HepG2 (cell line): ENCODE data around the gene CD4. TPM values are rescaled to one million over a fixed set of nuclear protein-coding genes. Genes with fewer than 3 reads are reported as not detected.

Experiments
- ATAC-seq: fragments of 200-7000 bp; cut with Tn5 transposase; 3 replicates; pipeline ENCODE4 v1.9.1; 2020; ENCODE audit warnings: mild to moderate bottlenecking, moderate library complexity
- BruUV-seq: library from RNA; stranded (reverse); fragments of 400-500 nt; replicated peaks from 2 replicates; lab custom pipeline; 2021; lab: Mats Ljungman, UMichigan
- CTCF ChIA-PET: fragments of 300-600 bp; formaldehyde crosslinking; extraction: SDS; loops from one replicate; lab custom pipeline; 2021; ENCODE audit warnings: low total read pairs, inconsistent platforms, low intra/inter-chr PET ratio; lab: Yijun Ruan, JAX
- POLR2A ChIA-PET: fragments of 350-600 bp; sonication (Branson Sonifier 250); formaldehyde crosslinking; loops from one replicate; lab custom pipeline; 2020; ENCODE audit warnings: antibody characterized with exemption, inconsistent platforms; lab: Yijun Ruan, JAX
- DNase-seq: peaks from one replicate; pipeline ENCODE4 v3.0.0-alpha.2; 2015; ENCODE audit warnings: low spot score
- FAIRE-seq: peaks from 3 replicates; lab custom pipeline; 2011; peaks lifted over from hg19 to GRCh38; lab: Jason Lieb, UNC
- H2AFZ ChIP-seq: one replicate; pipeline ENCODE4 v1.6.1; 2011; ENCODE audit warnings: low read length, inconsistent platforms
- H3K27ac ChIP-seq: fragments of 300-600 bp; 3 replicates; pipeline ENCODE4 v1.8.0; 2011; ENCODE audit warnings: mixed run types, mild to moderate bottlenecking, mixed read lengths, low read length, inconsistent platforms; ENCODE audit not compliant: insufficient read depth; ENCODE audit errors: extremely low read length
- H3K27me3 ChIP-seq, 2 experiments: fragments of 200-600 bp in 1 of 2; 2 replicates in 1 of 2; 3 replicates in 1 of 2; pipeline versions ENCODE4 v1.6.0 to v1.8.0; 2011; ENCODE audit warnings: low read length in 2 of 2, mild to moderate bottlenecking in 2 of 2, moderate library complexity in 2 of 2, inconsistent platforms in 1 of 2; ENCODE audit not compliant: insufficient read depth in 2 of 2, control insufficient read depth in 1 of 2
- H3K36me3 ChIP-seq, 2 experiments: fragments of 200-600 bp in 1 of 2; replicated peaks in 1 of 2; 2 replicates in 1 of 2; 3 replicates in 1 of 2; pipeline versions ENCODE4 v1.5.1 to v1.8.0; 2011; ENCODE audit warnings: low read length in 2 of 2, inconsistent platforms in 1 of 2; ENCODE audit not compliant: insufficient read depth in 2 of 2, control insufficient read depth in 1 of 2
- H3K4me1 ChIP-seq: 2 replicates; pipeline ENCODE4 v1.5.1; 2012; ENCODE audit warnings: low read length, inconsistent platforms; ENCODE audit not compliant: insufficient read depth
- H3K4me2 ChIP-seq: 2 replicates; pipeline ENCODE4 v1.6.0; 2011; ENCODE audit warnings: low read depth, low read length, inconsistent platforms
- H3K4me3 ChIP-seq, 3 experiments: fragments of 200-600 bp in 1 of 3; sonication (generic), shearing (Covaris generic) in 1 of 3; replicated peaks in 1 of 3; 2 replicates each; pipeline ENCODE4 v1.5.1; 2011 to 2016; ENCODE audit warnings: low read length in 3 of 3, inconsistent platforms in 2 of 3, low read depth in 2 of 3, mild to moderate bottlenecking in 2 of 3, control low read depth in 1 of 3, mixed read lengths in 1 of 3; ENCODE audit not compliant: insufficient read depth in 1 of 3
- H3K79me2 ChIP-seq: one replicate; pipeline ENCODE4 v1.6.1; 2011; ENCODE audit warnings: low read length, inconsistent platforms; ENCODE audit not compliant: insufficient read depth
- H3K9ac ChIP-seq: 2 replicates; pipeline ENCODE4 v1.6.0; 2011; ENCODE audit warnings: mild to moderate bottlenecking, low read depth, low read length, inconsistent platforms; ENCODE audit not compliant: insufficient read depth
- H3K9me3 ChIP-seq: 2 replicates; pipeline ENCODE4 v1.5.1; 2012; ENCODE audit warnings: mild to moderate bottlenecking, low read length
- H4K20me1 ChIP-seq: 2 replicates; pipeline ENCODE4 v1.6.0; 2011; ENCODE audit warnings: inconsistent platforms, mild to moderate bottlenecking, low read length, moderate library complexity; ENCODE audit not compliant: insufficient read depth
- HINFP ChIP-seq: sonication (generic); formaldehyde crosslinking; IDR thresholded peaks from 2 replicates; pipeline ENCODE4 v1.4.0; 2020; ENCODE audit warnings: low read depth, mild to moderate bottlenecking, missing genetic modification reagents
- KDM5A ChIP-seq: fragments of 200-600 bp; sonication (generic); IDR thresholded peaks from 2 replicates; pipeline ENCODE4 v1.7.0; 2018; ENCODE audit warnings: antibody characterized with exemption, mild to moderate bottlenecking, low read length, borderline replicate concordance
- KLF15 ChIP-seq: sonication (generic); formaldehyde crosslinking; IDR thresholded peaks from 2 replicates; pipeline ENCODE4 v1.8.1; 2023; ENCODE audit warnings: borderline replicate concordance, mild to moderate bottlenecking, inconsistent platforms, missing genetic modification reagents, mixed read lengths
- KLF16 ChIP-seq, 2 experiments: sonication (generic) in 1 of 2; formaldehyde crosslinking in 1 of 2; IDR thresholded peaks; 2 replicates each; pipeline versions ENCODE4 v1.6.1 to v1.8.0; 2016 to 2023; ENCODE audit warnings: missing genetic modification reagents in 2 of 2, missing compliant biosample characterization in 1 of 2
- MTF2 ChIP-seq: sonication (generic); formaldehyde crosslinking; IDR thresholded peaks from 2 replicates; pipeline ENCODE4 v1.5.0; 2020; ENCODE audit warnings: missing genetic modification reagents, borderline replicate concordance
- NR0B2 ChIP-seq: sonication (generic); formaldehyde crosslinking; IDR thresholded peaks from 2 replicates; pipeline ENCODE4 v1.4.0; 2020; ENCODE audit warnings: mild to moderate bottlenecking, missing genetic modification reagents
- PLSCR1 ChIP-seq: sonication (generic); formaldehyde crosslinking; IDR thresholded peaks from 2 replicates; pipeline ENCODE4 v1.5.0; 2020; ENCODE audit warnings: missing genetic modification reagents, mild to moderate bottlenecking, borderline replicate concordance
- REST ChIP-seq, 2 experiments: IDR thresholded peaks; 2 replicates each; pipeline ENCODE4 v1.6.1; 2011 to 2012; ENCODE audit warnings: low read length in 2 of 2, borderline replicate concordance in 1 of 2, low read depth in 1 of 2, mild to moderate bottlenecking in 1 of 2, moderate library complexity in 1 of 2
- ZNF143 ChIP-seq: sonication (generic); formaldehyde crosslinking; IDR thresholded peaks from 2 replicates; pipeline ENCODE4 v1.4.0; 2020; ENCODE audit warnings: missing genetic modification reagents
- ZNF281 ChIP-seq: sonication (generic); formaldehyde crosslinking; IDR thresholded peaks from 2 replicates; pipeline ENCODE4 v1.4.0; 2020; ENCODE audit warnings: missing genetic modification reagents, borderline replicate concordance
- ZNF3 ChIP-seq: IDR thresholded peaks from 2 replicates; pipeline ENCODE4 v1.7.0; 2017; ENCODE audit warnings: inconsistent platforms
- ZNF432 ChIP-seq: sonication (generic); formaldehyde crosslinking; IDR thresholded peaks from 2 replicates; pipeline ENCODE4 v1.5.0; 2020; ENCODE audit warnings: missing genetic modification reagents, mild to moderate bottlenecking, borderline replicate concordance
- ZSCAN22 ChIP-seq: sonication (generic); formaldehyde crosslinking; IDR thresholded peaks from 2 replicates; pipeline ENCODE4 v1.4.0; 2020; ENCODE audit warnings: mild to moderate bottlenecking, missing genetic modification reagents
- WGBS: methylation state at CpG from one replicate; pipeline ENCODE4 v1.1.6; 2017; ENCODE audit warnings: low lambda C conversion rate; 5-methylcytosine and 5-hydroxymethylcytosine counted together
- in situ Hi-C: cut with HindIII; loops from 2 replicates; pipeline ENCODE4 v1.10.0; 2017; ENCODE audit warnings: low pct_unique_long_range_greater_than_20kb; ENCODE audit not compliant: extremely low pct_ligation_motif_present
- intact Hi-C: fragments of 100-400 bp; cut with micrococcal nuclease; formaldehyde crosslinking; loops from one replicate; pipeline ENCODE4 v1.10.0; 2022; ENCODE audit not compliant: unreplicated experiment
- polyA plus RNA-seq, 8 experiments: library from polyadenylated mRNA; depleted of rRNA in 3 of 8; stranded (reverse) in 7 of 8; unstranded in 1 of 8; fragments of >200 nt; fragmentation: Illumina TruSeq in 4 of 8; extraction: Trizol in 4 of 8; gene quantifications; 2 replicates each; pipeline versions ENCODE4 v1.2.1 to v1.2.3, GENCODE V29; 2011 to 2016; ENCODE audit warnings: low read depth in 4 of 8, missing spikeins in 1 of 8, mixed read lengths in 1 of 8; ENCODE audit not compliant: insufficient read depth in 1 of 8
- total RNA-seq, 5 experiments: library from RNA; depleted of rRNA; stranded (reverse); fragments of >200 nt; fragmentation: Illumina TruSeq; extraction: Trizol; gene quantifications; 2 replicates each; pipeline ENCODE4 v1.2.3, GENCODE V29; 2016; ENCODE audit warnings: low read depth in 1 of 5
- TF ChIP-seq, protein P1 (sequence below): sonication (generic); formaldehyde crosslinking; IDR thresholded peaks from 2 replicates; pipeline ENCODE4 v1.8.0; 2022; ENCODE audit warnings: missing genetic modification reagents, low read depth, mild to moderate bottlenecking, borderline replicate concordance

CD4 gene
- total and polyA plus RNA-seq, 2 of the 13 experiments (the other 11 are each of a cell fraction or from before 2014, with no cell fraction given) = 0.07 to 0.95 TPM

DNA sequence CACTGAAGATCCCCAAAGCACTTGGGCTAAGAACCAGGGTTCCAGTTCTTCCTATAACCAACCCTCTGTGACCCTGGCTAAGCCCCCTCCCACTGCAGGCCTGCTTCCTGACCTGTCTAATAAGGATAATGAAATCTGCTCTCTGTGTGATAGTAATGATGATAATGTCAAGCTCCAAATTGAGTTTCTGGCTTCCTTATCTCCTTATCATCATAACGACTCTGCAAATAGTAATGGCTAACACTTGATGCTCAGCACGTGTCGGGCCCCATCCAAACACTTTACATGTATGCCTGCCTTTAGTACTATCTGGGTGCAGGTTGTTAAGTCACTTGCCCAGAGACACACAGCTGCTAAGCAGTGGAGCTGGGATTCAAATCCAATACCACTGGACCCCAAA, 27.3 kb downstream of the CD4 start:
- CTCF ChIA-PET = no interaction called here
- WGBS = 10% methylated on average over 3 of the region's 3 CpGs
- FAIRE-seq (no peak), ATAC-seq (no peak), DNase-seq (no peak)
- no peaks in the 10 kb centered on the region for H3K9me3 ChIP-seq
- no peak overlapping the region for H3K9ac ChIP-seq
- BruUV-seq = no TSS peak
- H3K27me3 ChIP-seq = peaks cover 5 to 34% of the 10 kb centered on the region in 2 experiments; a peak in 4 of 5 replicates
- H3K36me3 ChIP-seq = no peaks in the 10 kb centered on the region
- intact Hi-C loops = no loop called here
- H3K4me1 ChIP-seq = peaks cover 38% of the 10 kb centered on the region
- H4K20me1 ChIP-seq = no peaks in the 10 kb centered on the region
- no peak overlapping the region for H3K4me2 ChIP-seq
- H3K27ac ChIP-seq = no peak overlapping the region
- no peak for TF ChIP-seq ZNF432 (CRISPR knock-in tag)
- TF ChIP-seq KLF16 (CRISPR knock-in tag; IDR thresholded peaks at IDR 0.05) = no peak
- TF ChIP-seq KDM5A = no peak
- TF ChIP-seq ZNF3 (CRISPR knock-in tag) = no peak
- no peak for TF ChIP-seq REST (IDR thresholded peaks at IDR 0.05; ENCODE audit: borderline replicate concordance in 1 of 2, low read depth in 1 of 2, low read length in 2 of 2)
- no peak for TF ChIP-seq ZNF281 (CRISPR knock-in tag)
- TF ChIP-seq, protein P1, sequence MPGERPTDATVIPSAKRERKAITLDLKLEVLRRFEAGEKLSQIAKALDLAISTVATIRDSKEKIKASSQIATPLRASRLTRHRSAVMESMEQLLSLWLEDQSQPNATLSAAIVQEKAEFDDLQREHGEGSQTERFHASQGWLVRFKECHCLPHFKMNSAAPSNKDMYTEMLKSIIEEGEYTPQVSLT (CRISPR knock-in tag) = no peak
- no peak for TF ChIP-seq MTF2 (CRISPR knock-in tag)
- no peak for TF ChIP-seq NR0B2
- TF ChIP-seq KLF15 = no peak
- TF ChIP-seq ZSCAN22 = no peak
- no peak for TF ChIP-seq HINFP (CRISPR knock-in tag)
- no peak for TF ChIP-seq PLSCR1 (CRISPR knock-in tag)
- TF ChIP-seq ZNF143 (CRISPR knock-in tag) = no peak
- POLR2A ChIA-PET = no interaction called here
- no peak overlapping the region for H2AFZ ChIP-seq
- no peak overlapping the region for H3K4me3 ChIP-seq
- no peaks in the 10 kb centered on the region for H3K79me2 ChIP-seq
- in situ Hi-C loops = no loop called here
